HG03108 (cell line): Measurements from ENCODE around the gene PGP.
"Not testable (repeated sequence)": the region's sequence is repeated elsewhere in the genome, so short reads cannot be mapped to it uniquely, and the experiment has no call there.

Source experiments
- ATAC-seq: cut with Tn5 transposase; IDR thresholded peaks from one replicate; pipeline ENCODE4 v1.9.1; 2021; ENCODE audit warnings: moderate library complexity; ENCODE audit not compliant: unreplicated experiment

Gene PGP

GRCh38 chr16:2223221-2223941 lies 8.7 kb upstream of the PGP start, which contains the start of gene E4F1:
TSS of gene E4F1 (plus strand) at chr16:2223591. CDS start at chr16:2223614, 23 bp downstream.
- peak; percentile 93 for ATAC-seq

- ATAC-seq, result no peak
Observed at GRCh38 chr16:2216330-2216729, 1.7 kb upstream of the PGP start.

GRCh38 chr16:2213817-2214718 lies 572 bp downstream of the PGP start:
- ATAC-seq, result no peak

GRCh38 chr16:2212362-2213324 lies 2.0 kb downstream of the PGP start:
- no peak for ATAC-seq

- no peak for ATAC-seq
Observed at GRCh38 chr16:2211923-2212347, 2.7 kb downstream of the PGP start.

- no peak for ATAC-seq
Observed at GRCh38 chr16:2210386-2211365, 4.0 kb downstream of the PGP start, which contains the start of gene BRICD5. TSS of gene BRICD5 (minus strand) at chr16:2210863. CDS start at chr16:2210833, 30 bp downstream.

- no peak for ATAC-seq
Observed at GRCh38 chr16:2210009-2210332, 4.7 kb downstream of the PGP start.

GRCh38 chr16:2209258-2210008 lies 5.2 kb downstream of the PGP start:
- ATAC-seq, result no peak

- no peak for ATAC-seq
Observed at GRCh38 chr16:2208772-2209171, 5.9 kb downstream of the PGP start.

- no peak for ATAC-seq
Observed at GRCh38 chr16:2208308-2208707, 6.3 kb downstream of the PGP start.

- ATAC-seq, result no peak
Observed at GRCh38 chr16:2207872-2208271, 6.8 kb downstream of the PGP start.

- ATAC-seq, result no peak
Observed at GRCh38 chr16:2206780-2207433, 7.7 kb downstream of the PGP start.

- ATAC-seq, result no peak
Observed at GRCh38 chr16:2206420-2206779, 8.2 kb downstream of the PGP start.

GRCh38 chr16:2205967-2206313 lies 8.7 kb downstream of the PGP start:
- ATAC-seq, result peak; percentile 4

GRCh38 chr16:2205104-2205966 lies 9.3 kb downstream of the PGP start, which contains the start of gene MLST8:
TSS of gene MLST8 (plus strand) at chr16:2205454. CDS start at chr16:2206086, 632 bp downstream.
- ATAC-seq, result peak; percentile 64

- ATAC-seq, result no peak
Observed at GRCh38 chr16:2204416-2205103, 10.1 kb downstream of the PGP start.

- not testable (repeated sequence) for ATAC-seq
Observed at GRCh38 chr16:2203119-2203688, 11.4 kb downstream of the PGP start.
